ENCODE data around the gene BLID. TPM values are rescaled to one million over a fixed set of nuclear protein-coding genes. Genes with fewer than 3 reads are reported as not detected.

Gene BLID
- total and polyA plus RNA-seq, 2 of the 8 experiments (the other 6 are each of a cell fraction or from before 2014, with no cell fraction given) = not detected

DNA sequence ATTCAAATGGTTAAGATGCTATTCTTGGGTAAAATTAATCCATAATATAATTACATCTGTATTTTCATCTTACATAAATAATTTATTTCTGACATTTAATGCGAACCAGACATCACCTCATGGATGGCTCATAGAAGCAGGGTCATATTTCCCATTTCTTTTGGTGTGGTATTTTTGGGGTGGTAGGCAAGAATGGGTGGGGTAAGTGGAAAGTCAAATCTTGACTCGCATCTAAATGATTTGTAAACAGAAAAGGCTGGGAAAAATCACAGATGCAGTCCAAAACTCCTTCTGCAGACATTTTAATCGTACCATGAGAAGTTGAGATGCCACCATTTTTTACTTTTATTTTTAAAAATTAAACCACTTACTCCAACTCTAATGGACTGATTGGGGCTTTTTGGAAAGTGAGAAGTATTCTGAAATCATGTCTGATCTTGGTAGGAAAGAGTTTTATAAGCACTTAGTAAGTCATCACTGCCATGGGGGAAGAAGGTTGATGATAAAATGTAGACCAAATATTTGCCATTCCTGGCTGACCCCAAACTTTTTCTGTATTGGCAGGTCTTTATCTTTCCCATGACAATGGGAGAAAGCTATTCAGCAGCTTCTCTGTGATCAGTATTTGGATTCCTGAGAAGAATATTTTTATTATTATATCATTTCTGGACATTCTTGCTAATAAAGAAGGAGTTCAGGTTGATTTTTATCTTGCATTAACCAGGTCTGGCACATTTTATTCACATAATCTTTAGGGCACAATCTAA lies 47.2 kb upstream of the BLID start:
- Histone ChIP-seq H2AK5ac (ENCODE audit: low read depth, low read length) (no peak overlapping the region), H3K9me3 (ENCODE audit: insufficient read depth in 2 of 2, low read depth in 1 of 2, low read length in 1 of 2) (no peaks in the 10 kb centered on the region), H2BK15ac (ENCODE audit: low read length) (no peak overlapping the region), H3K18ac (ENCODE audit: extremely low read depth, low read length) (no peak overlapping the region), H3K36me3 (ENCODE audit: control insufficient read depth in 2 of 4, insufficient read depth in 4 of 4, low read length in 3 of 4) (no peaks in the 10 kb centered on the region), H4K8ac (ENCODE audit: extremely low read depth, insufficient read depth, low read length) (no peak overlapping the region), H3K4me3 (ENCODE audit: extremely low read depth in 1 of 4, insufficient read depth in 2 of 4, low read depth in 3 of 4, low read length in 4 of 4) (no peak overlapping the region), H4K20me1 (replicated peaks in 1 of 2; ENCODE audit: control insufficient read depth in 1 of 2, insufficient read depth in 2 of 2, low read length in 2 of 2) (no peaks in the 10 kb centered on the region), H4K91ac (replicated peaks; ENCODE audit: insufficient read length, low read length) (no peak overlapping the region), H2BK12ac (ENCODE audit: low read depth, low read length) (no peak overlapping the region), H2BK5ac (ENCODE audit: low read depth, low read length) (no peak overlapping the region), H3K4me1 (replicated peaks in 1 of 4; ENCODE audit: control insufficient read depth in 3 of 4, insufficient read depth in 4 of 4, low read length in 3 of 4) (peaks cover 0 to 9% (median 4%) of the 10 kb centered on the region in 4 experiments; a peak in 3 of 7 replicates), H3K27ac (ENCODE audit: low read depth, low read length) (no peak overlapping the region), H2AFZ (ENCODE audit: low read length) (no peak overlapping the region), H3K56ac (replicated peaks; ENCODE audit: insufficient read length, low read depth, low read length) (no peak overlapping the region), H2BK20ac (ENCODE audit: low read length) (no peak overlapping the region), H3K4ac (replicated peaks; ENCODE audit: insufficient read length, low read depth, low read length) (no peak overlapping the region), H3K4me2 (ENCODE audit: insufficient read depth in 1 of 2, low read depth in 2 of 2, low read length in 2 of 2) (no peak overlapping the region), H2BK120ac (replicated peaks; ENCODE audit: low read depth, low read length) (no peak overlapping the region), H4K5ac (ENCODE audit: insufficient read length, low read depth, low read length) (no peak overlapping the region), H3K79me1 (ENCODE audit: low read depth, low read length) (no peaks in the 10 kb centered on the region), H3K9ac (replicated peaks in 1 of 4; ENCODE audit: extremely low read depth in 1 of 4, low read depth in 3 of 4, low read length in 3 of 4) (no peak overlapping the region), H3K79me2 (ENCODE audit: control insufficient read depth in 1 of 2, insufficient read depth in 2 of 2, low read length in 2 of 2) (no peaks in the 10 kb centered on the region), H3K23ac (ENCODE audit: insufficient read length) (no peak overlapping the region), H3K23me2 (ENCODE audit: low read depth, low read length) (no peaks in the 10 kb centered on the region), H3K14ac (ENCODE audit: insufficient read length) (no peak overlapping the region), H3K27me3 (replicated peaks in 1 of 4; ENCODE audit: control insufficient read depth in 3 of 4, extremely low read depth in 1 of 4, insufficient read depth in 3 of 4, low read length in 3 of 4) (no peaks in the 10 kb centered on the region)
- WGBS, 2 experiments (ENCODE audit: extremely low coverage in 1 of 2, insufficient coverage in 1 of 2, insufficient read length in 1 of 2, insufficient replicate concordance in 2 of 2, low coverage in 1 of 2, low lambda C conversion rate in 2 of 2, missing lambda C conversion rate in 1 of 2) = 84% methylated on average over 3 of the region's 3 CpGs; no CpG with 5 or more reads in 1 of the 2 experiments
- no peak for FAIRE-seq
- DNase-seq (ENCODE audit: low read depth in 1 of 2, low spot score in 2 of 2) = no peak
- TF ChIP-seq, protein P1, sequence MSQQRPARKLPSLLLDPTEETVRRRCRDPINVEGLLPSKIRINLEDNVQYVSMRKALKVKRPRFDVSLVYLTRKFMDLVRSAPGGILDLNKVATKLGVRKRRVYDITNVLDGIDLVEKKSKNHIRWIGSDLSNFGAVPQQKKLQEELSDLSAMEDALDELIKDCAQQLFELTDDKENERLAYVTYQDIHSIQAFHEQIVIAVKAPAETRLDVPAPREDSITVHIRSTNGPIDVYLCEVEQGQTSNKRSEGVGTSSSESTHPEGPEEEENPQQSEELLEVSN (IDR thresholded peaks at IDR 0.05) = no peak
- no peak for TF ChIP-seq RFX5 (IDR thresholded peaks at IDR 0.05; ENCODE audit: borderline replicate concordance, low read depth, low read length)
- TF ChIP-seq RBBP5 (IDR thresholded peaks at IDR 0.05; ENCODE audit: borderline replicate concordance, low read depth, low read length) = no peak
- no peak for TF ChIP-seq HDAC2 (IDR thresholded peaks at IDR 0.05; ENCODE audit: borderline replicate concordance in 1 of 2, low read depth in 2 of 2, low read length in 2 of 2)
- CTCF ChIA-PET (ENCODE audit: partially characterized antibody) = interaction anchor here (1.5 kb wide), 1 partner anchor 508 kb away, joined by 3 read pairs; no protein-coding TSS in a partner anchor
- POLR2A ChIA-PET (ENCODE audit: partially characterized antibody) = no interaction called here
